ENCODE results near the gene ST8SIA4.

DNA sequence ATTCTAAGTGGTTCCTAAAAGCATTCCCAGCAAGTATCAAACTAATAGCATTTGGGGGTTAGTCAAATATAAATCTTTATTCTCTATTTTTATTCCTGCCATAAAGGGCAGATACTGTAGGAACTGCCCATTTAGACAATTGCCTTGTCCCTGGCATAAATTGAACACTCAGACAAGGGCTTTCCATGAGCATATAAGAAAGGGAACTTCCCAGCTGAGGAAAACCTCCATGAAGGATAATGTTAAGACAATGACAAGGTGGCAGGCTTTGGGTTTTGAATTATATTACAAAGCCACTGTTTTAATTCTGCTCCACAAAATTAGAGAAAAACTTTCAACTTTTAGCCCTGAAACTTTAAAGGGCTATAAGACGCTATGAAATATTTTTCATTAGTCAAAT lies 81.3 kb downstream of the ST8SIA4 start:
- TF ChIP-seq EZH2phosphoT487 (IDR thresholded peaks at IDR 0.05; ENCODE audit: borderline replicate concordance) (no peak), EZH2 (IDR thresholded peaks at IDR 0.05) (no peak), EGR1 (IDR thresholded peaks at IDR 0.05; ENCODE audit: low read depth) (no peak), ELF1 (IDR thresholded peaks at IDR 0.05; ENCODE audit: borderline replicate concordance, low read depth) (no peak), ZNF274 (IDR thresholded peaks at IDR 0.05; ENCODE audit: low read depth, low read length) (no peak), POLR2A (IDR thresholded peaks at IDR 0.05; ENCODE audit: borderline replicate concordance, extremely low read depth, insufficient read depth, insufficient read length) (no peak), SIN3A (IDR thresholded peaks at IDR 0.05; ENCODE audit: low read depth) (no peak), FOSL1 (IDR thresholded peaks at IDR 0.05; ENCODE audit: low read depth) (no peak), SRF (IDR thresholded peaks at IDR 0.05; ENCODE audit: low read depth) (no peak), CBX3 (IDR thresholded peaks at IDR 0.05; ENCODE audit: low read depth) (no peak), POLR2AphosphoS5 (IDR thresholded peaks at IDR 0.05; ENCODE audit: low read depth, low read length) (no peak)
- TF ChIP-seq, protein P1, sequence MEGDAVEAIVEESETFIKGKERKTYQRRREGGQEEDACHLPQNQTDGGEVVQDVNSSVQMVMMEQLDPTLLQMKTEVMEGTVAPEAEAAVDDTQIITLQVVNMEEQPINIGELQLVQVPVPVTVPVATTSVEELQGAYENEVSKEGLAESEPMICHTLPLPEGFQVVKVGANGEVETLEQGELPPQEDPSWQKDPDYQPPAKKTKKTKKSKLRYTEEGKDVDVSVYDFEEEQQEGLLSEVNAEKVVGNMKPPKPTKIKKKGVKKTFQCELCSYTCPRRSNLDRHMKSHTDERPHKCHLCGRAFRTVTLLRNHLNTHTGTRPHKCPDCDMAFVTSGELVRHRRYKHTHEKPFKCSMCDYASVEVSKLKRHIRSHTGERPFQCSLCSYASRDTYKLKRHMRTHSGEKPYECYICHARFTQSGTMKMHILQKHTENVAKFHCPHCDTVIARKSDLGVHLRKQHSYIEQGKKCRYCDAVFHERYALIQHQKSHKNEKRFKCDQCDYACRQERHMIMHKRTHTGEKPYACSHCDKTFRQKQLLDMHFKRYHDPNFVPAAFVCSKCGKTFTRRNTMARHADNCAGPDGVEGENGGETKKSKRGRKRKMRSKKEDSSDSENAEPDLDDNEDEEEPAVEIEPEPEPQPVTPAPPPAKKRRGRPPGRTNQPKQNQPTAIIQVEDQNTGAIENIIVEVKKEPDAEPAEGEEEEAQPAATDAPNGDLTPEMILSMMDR (IDR thresholded peaks at IDR 0.05 in 2 of 3, conservative IDR thresholded peaks at IDR 0.05 in 1 of 3; ENCODE audit: borderline replicate concordance in 1 of 3, insufficient read depth in 1 of 3, low read depth in 2 of 3, low read length in 2 of 3): no peak
